MM.1S (cell line): Measurements from ENCODE around the gene SERPINA4.

Source experiments
- EZH2 ChIP-seq: fragments of 300-600 bp; sonication (generic); optimal IDR thresholded peaks from 2 replicates; pipeline ENCODE3; 2017; ENCODE audit warnings: low read depth, mild to moderate bottlenecking, antibody characterized with exemption, low read length, mixed read lengths
- EZH2phosphoT487 ChIP-seq: fragments of 300-600 bp; sonication (generic); IDR thresholded peaks from 2 replicates; pipeline ENCODE4 v1.6.1; 2018; ENCODE audit warnings: antibody characterized with exemption, low read length
- TF ChIP-seq, protein P1 (sequence below): fragments of 300-600 bp; sonication (generic); IDR thresholded peaks from 2 replicates; pipeline ENCODE4 v1.5.1; 2016; ENCODE audit warnings: antibody characterized with exemption, low read length, mixed read lengths

DNA sequence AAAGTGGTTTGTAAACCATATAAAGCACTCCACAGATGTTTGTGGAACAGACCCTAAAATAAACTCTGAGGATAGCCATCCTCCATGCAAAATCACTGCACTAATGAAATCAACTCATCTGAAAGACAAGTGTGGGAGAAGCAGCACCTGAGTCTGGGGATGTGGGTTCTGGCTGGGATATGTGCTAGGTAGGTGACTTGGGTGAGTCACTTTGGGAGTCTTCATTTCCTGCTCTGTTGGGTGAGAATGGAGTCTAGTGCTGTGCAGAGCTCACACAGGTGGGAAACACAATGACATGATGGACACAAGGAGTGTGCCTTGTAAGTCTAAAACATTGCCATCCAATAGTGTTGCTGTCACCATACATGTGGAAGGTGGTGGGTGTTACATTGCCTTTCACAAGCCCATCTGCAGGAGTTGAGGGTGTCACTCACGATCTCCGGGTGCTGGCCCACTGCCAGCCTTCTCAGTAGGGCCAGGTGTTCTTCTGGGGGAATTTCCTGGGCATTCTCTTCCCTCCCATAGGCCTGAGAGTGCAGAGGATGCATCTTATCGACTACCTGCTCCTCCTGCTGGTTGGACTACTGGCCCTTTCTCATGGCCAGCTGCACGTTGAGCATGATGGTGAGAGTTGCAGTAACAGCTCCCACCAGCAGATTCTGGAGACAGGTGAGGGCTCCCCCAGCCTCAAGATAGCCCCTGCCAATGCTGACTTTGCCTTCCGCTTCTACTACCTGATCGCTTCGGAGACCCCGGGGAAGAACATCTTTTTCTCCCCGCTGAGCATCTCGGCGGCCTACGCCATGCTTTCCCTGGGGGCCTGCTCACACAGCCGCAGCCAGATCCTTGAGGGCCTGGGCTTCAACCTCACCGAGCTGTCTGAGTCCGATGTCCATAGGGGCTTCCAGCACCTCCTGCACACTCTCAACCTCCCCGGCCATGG is 2.0 kb downstream of the SERPINA4 start:
- TF ChIP-seq, protein P1, sequence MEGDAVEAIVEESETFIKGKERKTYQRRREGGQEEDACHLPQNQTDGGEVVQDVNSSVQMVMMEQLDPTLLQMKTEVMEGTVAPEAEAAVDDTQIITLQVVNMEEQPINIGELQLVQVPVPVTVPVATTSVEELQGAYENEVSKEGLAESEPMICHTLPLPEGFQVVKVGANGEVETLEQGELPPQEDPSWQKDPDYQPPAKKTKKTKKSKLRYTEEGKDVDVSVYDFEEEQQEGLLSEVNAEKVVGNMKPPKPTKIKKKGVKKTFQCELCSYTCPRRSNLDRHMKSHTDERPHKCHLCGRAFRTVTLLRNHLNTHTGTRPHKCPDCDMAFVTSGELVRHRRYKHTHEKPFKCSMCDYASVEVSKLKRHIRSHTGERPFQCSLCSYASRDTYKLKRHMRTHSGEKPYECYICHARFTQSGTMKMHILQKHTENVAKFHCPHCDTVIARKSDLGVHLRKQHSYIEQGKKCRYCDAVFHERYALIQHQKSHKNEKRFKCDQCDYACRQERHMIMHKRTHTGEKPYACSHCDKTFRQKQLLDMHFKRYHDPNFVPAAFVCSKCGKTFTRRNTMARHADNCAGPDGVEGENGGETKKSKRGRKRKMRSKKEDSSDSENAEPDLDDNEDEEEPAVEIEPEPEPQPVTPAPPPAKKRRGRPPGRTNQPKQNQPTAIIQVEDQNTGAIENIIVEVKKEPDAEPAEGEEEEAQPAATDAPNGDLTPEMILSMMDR: no peak
- TF ChIP-seq EZH2 (no peak), EZH2phosphoT487 (no peak)
